K562 (cell line): ENCODE data around the gene TESK2. TPM values are rescaled to one million over a fixed set of nuclear protein-coding genes. Genes with fewer than 3 reads are reported as not detected.

Experiments
- ARID2 ChIP-seq: fragments of 450-650 bp; IDR thresholded peaks from 2 replicates; pipeline ENCODE4 v1.6.1; 2017; ENCODE audit warnings: antibody characterized with exemption, mild to moderate bottlenecking
- BHLHE40 ChIP-seq: IDR thresholded peaks from 2 replicates; pipeline ENCODE4 v1.6.1; 2011; ENCODE audit warnings: low read length, improper control_type of control experiment
- ELF1 ChIP-seq: fragments of 200-800 bp; sonication (Bioruptor generic); IDR thresholded peaks from 2 replicates; pipeline ENCODE4 v1.6.1; 2016; ENCODE audit warnings: missing genetic modification characterization, missing compliant biosample characterization
- ETV5 ChIP-seq: sonication (generic); formaldehyde crosslinking; IDR thresholded peaks from 2 replicates; pipeline ENCODE4 v1.4.0; 2020; ENCODE audit warnings: low read depth, mild to moderate bottlenecking, missing genetic modification reagents
- HOXB6 ChIP-seq: fragments of 250-450 bp; sonication (Bioruptor Pico); IDR thresholded peaks from 2 replicates; pipeline ENCODE4 v1.5.1; 2022; ENCODE audit warnings: mild to moderate bottlenecking, borderline replicate concordance
- ILF3 ChIP-seq: fragments of 450-650 bp; IDR thresholded peaks from 2 replicates; pipeline ENCODE4 v1.6.1; 2018; ENCODE audit warnings: antibody characterized with exemption, mild to moderate bottlenecking, moderate library complexity, borderline replicate concordance
- NFATC3 ChIP-seq: fragments of 450-650 bp; IDR thresholded peaks from 2 replicates; pipeline ENCODE4 v1.6.1; 2017; ENCODE audit warnings: mild to moderate bottlenecking
- NR2F6 ChIP-seq: fragments of 450-650 bp; formaldehyde crosslinking; IDR thresholded peaks from 2 replicates; pipeline ENCODE4 v1.4.0; 2020; ENCODE audit warnings: mild to moderate bottlenecking
- RNF219 ChIP-seq: fragments of 250-450 bp; sonication (Bioruptor Pico); IDR thresholded peaks from 2 replicates; pipeline ENCODE4 v1.5.0; 2022; ENCODE audit warnings: mild to moderate bottlenecking
- SRSF1 ChIP-seq: fragments of 200-400 bp; formaldehyde crosslinking; IDR thresholded peaks from 2 replicates; pipeline ENCODE4 v1.6.1; 2017; ENCODE audit warnings: mild to moderate bottlenecking, low read depth, low read length, moderate library complexity
- SRSF9 ChIP-seq: fragments of 200-400 bp; formaldehyde crosslinking; IDR thresholded peaks from 2 replicates; pipeline ENCODE4 v1.6.1; 2017; ENCODE audit warnings: low read depth, low read length, borderline replicate concordance
- TSC22D4 ChIP-seq: fragments of 450-650 bp; IDR thresholded peaks from 2 replicates; pipeline ENCODE4 v1.6.1; 2016; ENCODE audit warnings: missing genetic modification characterization, missing biosample characterization, control low read depth
- ZNF253 ChIP-seq: fragments of 250-450 bp; sonication (Bioruptor Pico); conservative IDR thresholded peaks from 2 replicates; pipeline ENCODE4 v1.6.1; 2021; ENCODE audit warnings: mild to moderate bottlenecking
- ZNF3 ChIP-seq: fragments of 250-450 bp; sonication (Bioruptor Pico); IDR thresholded peaks from 2 replicates; pipeline ENCODE4 v1.5.0; 2021; ENCODE audit warnings: mild to moderate bottlenecking, moderate library complexity
- ZNF354B ChIP-seq: fragments of 250-450 bp; sonication (Bioruptor Pico); IDR thresholded peaks from 2 replicates; pipeline ENCODE4 v1.4.0; 2020
- ZNF584 ChIP-seq: fragments of 200-800 bp; sonication (Bioruptor generic); IDR thresholded peaks from 2 replicates; pipeline ENCODE4 v1.6.1; 2016; ENCODE audit warnings: low read depth, mild to moderate bottlenecking, missing genetic modification characterization, missing compliant biosample characterization
- polyA plus RNA-seq, 8 experiments: library from polyadenylated mRNA; depleted of rRNA in 4 of 8; stranded (reverse) in 5 of 8; unstranded in 3 of 8; fragments of >200 nt; fragmentation: Nextera tagmentation in 2 of 8; fragmentation: Illumina TruSeq in 1 of 8; extraction: Ambion mirVana in 2 of 8; extraction: Trizol in 1 of 8; gene quantifications; 2 replicates each; pipeline versions ENCODE4 v1.2.1 to v1.2.3, GENCODE V29; 2011 to 2014; ENCODE audit warnings: inconsistent platforms in 1 of 8, missing spikeins in 1 of 8
- total RNA-seq, 7 experiments: library from RNA; depleted of rRNA in 6 of 7; stranded (reverse); fragments of >200 nt in 6 of 7; fragmentation: Illumina TruSeq in 2 of 7; extraction: Trizol in 2 of 7; gene quantifications; 2 replicates each; pipeline versions ENCODE4 v1.2.1 to v1.2.3, GENCODE V29; 2011 to 2021; ENCODE audit warnings: low replicate concordance in 1 of 7
- TF ChIP-seq, protein P1 (sequence below): fragments of 200-600 bp; sonication (generic); IDR thresholded peaks from one replicate; pipeline ENCODE4 v1.6.1; 2012; ENCODE audit warnings: mild to moderate bottlenecking, low read depth, low read length, inconsistent platforms

Gene TESK2
- total and polyA plus RNA-seq, 9 of the 15 experiments (the other 6 are each of a cell fraction or from before 2014, with no cell fraction given), result 1.6 to 5.3 (median 3.7) TPM

- no peak for TF ChIP-seq ILF3
- no peak for TF ChIP-seq ARID2
- no peak for TF ChIP-seq SRSF9
- no peak for TF ChIP-seq SRSF1
- TF ChIP-seq TSC22D4, result no peak
- TF ChIP-seq ZNF354B (CRISPR knock-in tag), result peak; percentile 75; the same call in 1 of the 2 replicates
- TF ChIP-seq, protein P1, sequence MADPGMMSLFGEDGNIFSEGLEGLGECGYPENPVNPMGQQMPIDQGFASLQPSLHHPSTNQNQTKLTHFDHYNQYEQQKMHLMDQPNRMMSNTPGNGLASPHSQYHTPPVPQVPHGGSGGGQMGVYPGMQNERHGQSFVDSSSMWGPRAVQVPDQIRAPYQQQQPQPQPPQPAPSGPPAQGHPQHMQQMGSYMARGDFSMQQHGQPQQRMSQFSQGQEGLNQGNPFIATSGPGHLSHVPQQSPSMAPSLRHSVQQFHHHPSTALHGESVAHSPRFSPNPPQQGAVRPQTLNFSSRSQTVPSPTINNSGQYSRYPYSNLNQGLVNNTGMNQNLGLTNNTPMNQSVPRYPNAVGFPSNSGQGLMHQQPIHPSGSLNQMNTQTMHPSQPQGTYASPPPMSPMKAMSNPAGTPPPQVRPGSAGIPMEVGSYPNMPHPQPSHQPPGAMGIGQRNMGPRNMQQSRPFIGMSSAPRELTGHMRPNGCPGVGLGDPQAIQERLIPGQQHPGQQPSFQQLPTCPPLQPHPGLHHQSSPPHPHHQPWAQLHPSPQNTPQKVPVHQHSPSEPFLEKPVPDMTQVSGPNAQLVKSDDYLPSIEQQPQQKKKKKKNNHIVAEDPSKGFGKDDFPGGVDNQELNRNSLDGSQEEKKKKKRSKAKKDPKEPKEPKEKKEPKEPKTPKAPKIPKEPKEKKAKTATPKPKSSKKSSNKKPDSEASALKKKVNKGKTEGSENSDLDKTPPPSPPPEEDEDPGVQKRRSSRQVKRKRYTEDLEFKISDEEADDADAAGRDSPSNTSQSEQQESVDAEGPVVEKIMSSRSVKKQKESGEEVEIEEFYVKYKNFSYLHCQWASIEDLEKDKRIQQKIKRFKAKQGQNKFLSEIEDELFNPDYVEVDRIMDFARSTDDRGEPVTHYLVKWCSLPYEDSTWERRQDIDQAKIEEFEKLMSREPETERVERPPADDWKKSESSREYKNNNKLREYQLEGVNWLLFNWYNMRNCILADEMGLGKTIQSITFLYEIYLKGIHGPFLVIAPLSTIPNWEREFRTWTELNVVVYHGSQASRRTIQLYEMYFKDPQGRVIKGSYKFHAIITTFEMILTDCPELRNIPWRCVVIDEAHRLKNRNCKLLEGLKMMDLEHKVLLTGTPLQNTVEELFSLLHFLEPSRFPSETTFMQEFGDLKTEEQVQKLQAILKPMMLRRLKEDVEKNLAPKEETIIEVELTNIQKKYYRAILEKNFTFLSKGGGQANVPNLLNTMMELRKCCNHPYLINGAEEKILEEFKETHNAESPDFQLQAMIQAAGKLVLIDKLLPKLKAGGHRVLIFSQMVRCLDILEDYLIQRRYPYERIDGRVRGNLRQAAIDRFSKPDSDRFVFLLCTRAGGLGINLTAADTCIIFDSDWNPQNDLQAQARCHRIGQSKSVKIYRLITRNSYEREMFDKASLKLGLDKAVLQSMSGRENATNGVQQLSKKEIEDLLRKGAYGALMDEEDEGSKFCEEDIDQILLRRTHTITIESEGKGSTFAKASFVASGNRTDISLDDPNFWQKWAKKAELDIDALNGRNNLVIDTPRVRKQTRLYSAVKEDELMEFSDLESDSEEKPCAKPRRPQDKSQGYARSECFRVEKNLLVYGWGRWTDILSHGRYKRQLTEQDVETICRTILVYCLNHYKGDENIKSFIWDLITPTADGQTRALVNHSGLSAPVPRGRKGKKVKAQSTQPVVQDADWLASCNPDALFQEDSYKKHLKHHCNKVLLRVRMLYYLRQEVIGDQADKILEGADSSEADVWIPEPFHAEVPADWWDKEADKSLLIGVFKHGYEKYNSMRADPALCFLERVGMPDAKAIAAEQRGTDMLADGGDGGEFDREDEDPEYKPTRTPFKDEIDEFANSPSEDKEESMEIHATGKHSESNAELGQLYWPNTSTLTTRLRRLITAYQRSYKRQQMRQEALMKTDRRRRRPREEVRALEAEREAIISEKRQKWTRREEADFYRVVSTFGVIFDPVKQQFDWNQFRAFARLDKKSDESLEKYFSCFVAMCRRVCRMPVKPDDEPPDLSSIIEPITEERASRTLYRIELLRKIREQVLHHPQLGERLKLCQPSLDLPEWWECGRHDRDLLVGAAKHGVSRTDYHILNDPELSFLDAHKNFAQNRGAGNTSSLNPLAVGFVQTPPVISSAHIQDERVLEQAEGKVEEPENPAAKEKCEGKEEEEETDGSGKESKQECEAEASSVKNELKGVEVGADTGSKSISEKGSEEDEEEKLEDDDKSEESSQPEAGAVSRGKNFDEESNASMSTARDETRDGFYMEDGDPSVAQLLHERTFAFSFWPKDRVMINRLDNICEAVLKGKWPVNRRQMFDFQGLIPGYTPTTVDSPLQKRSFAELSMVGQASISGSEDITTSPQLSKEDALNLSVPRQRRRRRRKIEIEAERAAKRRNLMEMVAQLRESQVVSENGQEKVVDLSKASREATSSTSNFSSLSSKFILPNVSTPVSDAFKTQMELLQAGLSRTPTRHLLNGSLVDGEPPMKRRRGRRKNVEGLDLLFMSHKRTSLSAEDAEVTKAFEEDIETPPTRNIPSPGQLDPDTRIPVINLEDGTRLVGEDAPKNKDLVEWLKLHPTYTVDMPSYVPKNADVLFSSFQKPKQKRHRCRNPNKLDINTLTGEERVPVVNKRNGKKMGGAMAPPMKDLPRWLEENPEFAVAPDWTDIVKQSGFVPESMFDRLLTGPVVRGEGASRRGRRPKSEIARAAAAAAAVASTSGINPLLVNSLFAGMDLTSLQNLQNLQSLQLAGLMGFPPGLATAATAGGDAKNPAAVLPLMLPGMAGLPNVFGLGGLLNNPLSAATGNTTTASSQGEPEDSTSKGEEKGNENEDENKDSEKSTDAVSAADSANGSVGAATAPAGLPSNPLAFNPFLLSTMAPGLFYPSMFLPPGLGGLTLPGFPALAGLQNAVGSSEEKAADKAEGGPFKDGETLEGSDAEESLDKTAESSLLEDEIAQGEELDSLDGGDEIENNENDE, result no peak
- no peak for TF ChIP-seq ETV5 (CRISPR knock-in tag)
- TF ChIP-seq ELF1, result no peak
- TF ChIP-seq NR2F6 (CRISPR knock-in tag), result no peak
- TF ChIP-seq HOXB6 (CRISPR knock-in tag), result no peak
- TF ChIP-seq NFATC3, result no peak
- no peak for TF ChIP-seq RNF219 (CRISPR knock-in tag)
- TF ChIP-seq ZNF3 (CRISPR knock-in tag), result no peak
- no peak for TF ChIP-seq ZNF253 (CRISPR knock-in tag)
- TF ChIP-seq ZNF584 (CRISPR knock-in tag), result peak; percentile 54; the same call in 1 of the 2 replicates
- no peak for TF ChIP-seq BHLHE40
These were observed 80.0 kb downstream of the TESK2 start (continued) for GRCh38 chr1:45410850-45411509.
